Lower leg skin (tissue), 3 donors: ENCODE results near the gene ARHGAP28.

Experiments used
- CTCF ChIP-seq, 3 donors: fragments of 450-650 bp; IDR thresholded peaks; one replicate each; pipeline ENCODE4 v1.5.1; 2016; ENCODE audit warnings: antibody characterized with exemption in 3 of 3, mild to moderate bottlenecking in 3 of 3, moderate library complexity in 2 of 3
- POLR2A ChIP-seq, 2 donors: fragments of 450-650 bp; IDR thresholded peaks; one replicate each; pipeline ENCODE4 v1.6.1; 2016 to 2017; ENCODE audit warnings: antibody characterized with exemption in 2 of 2, mild to moderate bottlenecking in 1 of 2, moderate library complexity in 1 of 2

DNA sequence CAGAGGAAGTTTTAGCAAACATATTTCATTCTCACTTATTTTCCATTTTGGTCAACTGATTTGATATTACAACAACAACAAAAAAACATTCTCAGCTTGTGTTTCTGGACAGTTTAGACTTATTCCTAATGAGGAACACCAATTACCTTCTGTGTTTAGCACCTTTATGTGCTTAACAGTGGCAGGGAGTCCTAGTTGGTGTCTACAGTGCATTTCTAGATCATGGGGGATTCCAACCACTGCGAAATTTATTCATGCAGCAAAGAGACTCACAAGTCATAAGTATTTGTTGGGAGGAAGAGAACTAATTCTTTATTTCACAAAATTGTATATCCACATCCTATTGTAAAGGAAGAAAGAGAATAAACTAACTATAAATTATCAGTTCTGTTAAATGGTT lies 4.2 kb downstream of the ARHGAP28 start:
- TF ChIP-seq CTCF (IDR thresholded peaks at IDR 0.05) = no peak
- no peak for TF ChIP-seq POLR2A (IDR thresholded peaks at IDR 0.05)
